H54 (cell line): ENCODE measurements around the gene GGT1.
"Not testable (repeated sequence)": the region's sequence is repeated elsewhere in the genome, so short reads cannot be mapped to it uniquely, and the experiment has no call there.

Source experiments
- DNase-seq: peaks from one replicate; pipeline ENCODE4 v3.0.0; 2011; ENCODE audit warnings: low spot score, mixed read lengths; ENCODE audit not compliant: insufficient read length
- FAIRE-seq: peaks from 3 replicates; lab custom pipeline; 2011; peaks lifted over from hg19 to GRCh38; lab: Jason Lieb, UNC
- POLR2A ChIP-seq: IDR thresholded peaks from 2 replicates; pipeline ENCODE4 v1.6.1; 2011; ENCODE audit warnings: low read depth, mild to moderate bottlenecking, low read length

Gene GGT1

GRCh38 chr22:24602847-24603769 is at the start of gene GGT1:
GGT1 (plus strand) TSS chr22:24603193; CDS start chr22:24611082, 7,889 bp downstream.
- not testable (repeated sequence) for DNase-seq, FAIRE-seq

GRCh38 chr22:24553597-24554312 is 49.2 kb upstream of the GGT1 start:
- DNase-seq: no peak
- FAIRE-seq: no peak
- no peak for TF ChIP-seq POLR2A

GRCh38 chr22:24554313-24555164 is 48.5 kb upstream of the GGT1 start, which contains the start of gene GUCD1:
GUCD1 (minus strand) TSS chr22:24555138; CDS start chr22:24554991, 147 bp downstream.
- DNase-seq: peak; percentile 27
- peak; percentile 60 for TF ChIP-seq POLR2A
- no peak for FAIRE-seq

GRCh38 chr22:24555165-24556039 is 47.6 kb upstream of the GGT1 start, which contains the start of gene SNRPD3:
SNRPD3 (plus strand) TSS chr22:24555999; CDS start chr22:24557675, 1,676 bp downstream.
- no peak for FAIRE-seq
- peak; percentile 79 for TF ChIP-seq POLR2A
- peak; percentile 84 for DNase-seq

GRCh38 chr22:24559471-24559870 is 43.5 kb upstream of the GGT1 start:
- DNase-seq (no peak), FAIRE-seq (no peak)
- no peak for TF ChIP-seq POLR2A

GRCh38 chr22:24563246-24563645 is 39.7 kb upstream of the GGT1 start:
- no peak for FAIRE-seq
- no peak for DNase-seq
- TF ChIP-seq POLR2A: no peak

- FAIRE-seq (no peak), DNase-seq (no peak)
- TF ChIP-seq POLR2A: no peak
These were observed 38.5 kb upstream of the GGT1 start for GRCh38 chr22:24564376-24565058.

GRCh38 chr22:24565077-24565476 is 37.9 kb upstream of the GGT1 start:
- no peak for FAIRE-seq

GRCh38 chr22:24566899-24567511 is 36.0 kb upstream of the GGT1 start:
- FAIRE-seq (no peak), DNase-seq (no peak)
- TF ChIP-seq POLR2A: no peak

More at GRCh38 chr22:24565077-24565476, 37.9 kb upstream of the GGT1 start:
- DNase-seq: no peak
- no peak for TF ChIP-seq POLR2A

- FAIRE-seq (no peak), DNase-seq (no peak)
- no peak for TF ChIP-seq POLR2A
These were observed 35.3 kb upstream of the GGT1 start for GRCh38 chr22:24567668-24568067.

- FAIRE-seq (no peak), DNase-seq (no peak)
- no peak for TF ChIP-seq POLR2A
These were observed 31.7 kb upstream of the GGT1 start for GRCh38 chr22:24571266-24571665.

GRCh38 chr22:24576778-24577177 is 26.2 kb upstream of the GGT1 start:
- DNase-seq: no peak
- no peak for TF ChIP-seq POLR2A
- no peak for FAIRE-seq
